RWPE1 (cell line): Measurements from ENCODE around the gene HOXB3.

Experiments
- CTCF ChIA-PET: fragments of 350-600 bp; sonication (Branson Sonifier 250); formaldehyde crosslinking; extraction: SDS; loops from one replicate; lab custom pipeline; 2021; lab: Yijun Ruan, JAX
- POLR2A ChIA-PET: fragments of 400-600 bp; formaldehyde crosslinking; extraction: SDS; loops from one replicate; lab custom pipeline; 2020; ENCODE audit warnings: antibody characterized with exemption; ENCODE audit not compliant: low non-redundant PET; lab: Yijun Ruan, JAX
- DNase-seq: peaks from one replicate; pipeline ENCODE4 v3.0.0; 2012; ENCODE audit warnings: low spot score
- H3K27ac ChIP-seq: fragments of 450-650 bp; 2 replicates; pipeline ENCODE4 v1.5.1; 2017
- TF ChIP-seq, protein P1 (sequence below): fragments of 450-650 bp; conservative IDR thresholded peaks from 2 replicates; pipeline ENCODE4 v1.5.1; 2017; ENCODE audit warnings: low read depth, mild to moderate bottlenecking

The HOXB3 gene

DNA sequence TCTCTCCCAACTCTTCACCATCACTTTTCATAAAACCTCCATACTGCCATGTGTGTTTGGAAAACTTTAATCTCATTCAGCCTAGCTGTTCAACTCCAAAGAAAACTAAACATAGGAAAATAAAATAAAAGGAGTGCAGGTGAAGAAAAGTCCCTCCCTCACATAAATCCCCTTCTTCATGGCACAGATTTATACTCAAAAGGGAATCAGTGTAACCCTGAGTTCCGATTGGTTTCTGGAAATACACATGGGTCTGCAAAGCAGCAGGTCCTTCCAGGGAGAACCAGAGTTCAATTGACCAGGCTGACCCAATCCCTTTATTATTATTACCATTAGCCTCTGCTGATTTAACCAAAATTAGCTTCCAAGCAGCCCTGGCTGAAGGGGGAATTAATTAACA is 36.2 kb downstream of the HOXB3 start:
- ChIA-PET POLR2A (no interaction called here), CTCF (interaction anchor here (0.6 kb wide), 1 partner anchor 202 kb away, joined by 3 read pairs; no protein-coding TSS in a partner anchor)
- no peak overlapping the region for H3K27ac ChIP-seq
- no peak for DNase-seq
- TF ChIP-seq, protein P1, sequence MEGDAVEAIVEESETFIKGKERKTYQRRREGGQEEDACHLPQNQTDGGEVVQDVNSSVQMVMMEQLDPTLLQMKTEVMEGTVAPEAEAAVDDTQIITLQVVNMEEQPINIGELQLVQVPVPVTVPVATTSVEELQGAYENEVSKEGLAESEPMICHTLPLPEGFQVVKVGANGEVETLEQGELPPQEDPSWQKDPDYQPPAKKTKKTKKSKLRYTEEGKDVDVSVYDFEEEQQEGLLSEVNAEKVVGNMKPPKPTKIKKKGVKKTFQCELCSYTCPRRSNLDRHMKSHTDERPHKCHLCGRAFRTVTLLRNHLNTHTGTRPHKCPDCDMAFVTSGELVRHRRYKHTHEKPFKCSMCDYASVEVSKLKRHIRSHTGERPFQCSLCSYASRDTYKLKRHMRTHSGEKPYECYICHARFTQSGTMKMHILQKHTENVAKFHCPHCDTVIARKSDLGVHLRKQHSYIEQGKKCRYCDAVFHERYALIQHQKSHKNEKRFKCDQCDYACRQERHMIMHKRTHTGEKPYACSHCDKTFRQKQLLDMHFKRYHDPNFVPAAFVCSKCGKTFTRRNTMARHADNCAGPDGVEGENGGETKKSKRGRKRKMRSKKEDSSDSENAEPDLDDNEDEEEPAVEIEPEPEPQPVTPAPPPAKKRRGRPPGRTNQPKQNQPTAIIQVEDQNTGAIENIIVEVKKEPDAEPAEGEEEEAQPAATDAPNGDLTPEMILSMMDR, result no peak

DNA sequence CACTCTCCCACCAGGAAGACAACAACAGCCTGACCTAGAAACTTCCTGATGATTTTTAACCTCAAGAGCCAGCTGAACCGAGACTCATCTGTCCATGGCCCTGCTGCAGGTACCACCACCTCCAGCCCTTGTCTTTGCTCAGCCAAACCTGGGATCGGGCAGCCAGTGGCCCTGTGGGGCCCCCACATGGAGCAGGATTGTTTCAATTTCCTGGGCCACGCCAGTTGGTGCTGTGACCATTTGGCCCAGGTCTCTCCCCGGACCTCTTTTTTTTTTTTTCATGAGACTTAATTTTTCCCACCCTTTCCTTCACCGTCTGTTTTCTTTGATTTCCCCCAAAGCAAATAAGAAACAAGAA is 36.9 kb downstream of the HOXB3 start:
- ChIA-PET CTCF (interaction anchor here (0.6 kb wide), 2 partner anchors 27 to 201 kb away, joined by 3 read pairs; no protein-coding TSS in a partner anchor), POLR2A (no interaction called here)
- TF ChIP-seq, protein P1, result no peak
- DNase-seq, result no peak
- H3K27ac ChIP-seq, result no peak overlapping the region

DNA sequence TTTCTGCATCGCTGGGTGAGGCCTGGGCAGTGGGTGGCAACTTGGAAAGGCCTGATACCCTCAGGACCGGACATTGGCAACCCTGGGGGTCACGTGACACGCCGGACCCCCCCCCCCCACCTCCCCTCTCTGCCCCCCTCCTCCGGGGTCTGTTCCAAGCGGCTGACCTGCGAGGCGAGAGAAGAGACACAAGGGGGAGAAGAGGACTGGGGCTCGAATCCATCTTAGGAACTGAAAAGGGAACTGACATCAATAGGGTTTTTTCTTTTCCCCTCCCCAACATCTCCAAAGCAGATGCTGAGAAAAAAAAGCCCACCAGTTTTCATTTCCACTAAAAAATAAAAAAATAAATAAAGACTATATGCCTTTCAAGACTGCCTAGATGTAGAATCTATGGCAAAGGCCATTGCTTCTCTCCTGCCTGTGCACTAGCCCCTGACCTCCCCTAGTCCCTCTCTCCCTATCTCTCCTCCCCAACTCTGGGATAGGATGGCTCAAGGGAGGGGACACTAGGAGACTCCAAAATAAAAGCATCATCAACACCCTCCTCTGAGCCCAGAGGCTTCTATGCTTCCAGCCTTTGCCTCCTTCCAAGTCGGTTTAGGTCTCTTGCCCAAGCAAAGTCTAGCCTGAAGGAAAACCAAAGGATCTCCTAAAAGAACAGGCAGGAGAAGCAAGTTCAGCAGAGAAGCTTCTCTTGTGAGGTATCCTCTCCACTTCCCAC is 37.4 kb downstream of the HOXB3 start:
- TF ChIP-seq, protein P1, result no peak
- H3K27ac ChIP-seq, result no peak overlapping the region
- DNase-seq, result no peak
- ChIA-PET POLR2A (no interaction called here), CTCF (interaction anchor here (0.6 kb wide), 1 partner anchor 26 kb away, joined by 3 read pairs; no protein-coding TSS in a partner anchor)

DNA sequence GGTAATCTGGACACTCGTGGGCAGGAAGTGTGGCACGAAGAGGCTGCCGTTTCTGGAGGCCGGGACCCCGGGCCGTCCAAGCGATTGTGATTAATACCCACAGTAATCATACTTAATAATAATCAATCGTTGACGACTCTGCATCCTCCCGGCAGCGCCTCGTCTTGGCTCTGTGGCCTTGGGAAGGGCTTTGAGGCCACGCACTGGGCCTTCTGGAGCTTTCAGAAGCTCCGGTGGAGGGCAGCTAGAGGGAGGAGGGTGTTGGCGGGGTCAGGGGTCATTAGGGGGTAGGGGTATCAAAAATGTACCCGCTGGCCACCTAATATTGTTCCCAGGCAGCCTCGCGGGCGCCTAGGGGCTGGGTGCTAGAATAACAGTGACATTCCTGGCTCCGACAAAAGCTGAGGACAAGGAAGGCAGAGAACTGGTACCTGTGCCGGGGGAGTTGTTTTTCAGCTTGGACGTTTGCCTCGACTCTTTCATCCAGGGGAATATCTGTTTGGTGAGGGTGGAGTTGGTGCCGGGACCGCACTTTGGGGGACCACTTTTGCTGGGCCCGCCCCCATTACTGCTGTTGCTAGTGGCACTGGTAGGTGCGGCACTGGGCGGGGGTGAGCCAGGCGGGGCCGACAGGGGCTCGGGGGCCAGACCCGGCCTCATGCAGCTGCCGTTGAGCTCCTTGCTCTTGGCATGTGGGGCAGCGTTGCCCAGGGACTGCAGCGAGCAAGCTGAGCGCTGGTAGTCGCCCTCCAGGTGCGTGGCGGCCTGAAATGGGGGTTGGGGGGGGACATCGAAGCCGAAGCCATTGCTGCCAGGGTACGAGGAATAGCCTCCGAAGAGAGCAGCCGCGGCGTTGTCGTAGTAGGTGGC is 38.2 kb downstream of the HOXB3 start:
- TF ChIP-seq, protein P1, result no peak
- POLR2A ChIA-PET, result no interaction called here
- CTCF ChIA-PET, result interaction anchor here (0.6 kb wide), 1 partner anchor 209 kb away, joined by 3 read pairs; no protein-coding TSS in a partner anchor
- no peak for DNase-seq
- no peak overlapping the region for H3K27ac ChIP-seq

DNA sequence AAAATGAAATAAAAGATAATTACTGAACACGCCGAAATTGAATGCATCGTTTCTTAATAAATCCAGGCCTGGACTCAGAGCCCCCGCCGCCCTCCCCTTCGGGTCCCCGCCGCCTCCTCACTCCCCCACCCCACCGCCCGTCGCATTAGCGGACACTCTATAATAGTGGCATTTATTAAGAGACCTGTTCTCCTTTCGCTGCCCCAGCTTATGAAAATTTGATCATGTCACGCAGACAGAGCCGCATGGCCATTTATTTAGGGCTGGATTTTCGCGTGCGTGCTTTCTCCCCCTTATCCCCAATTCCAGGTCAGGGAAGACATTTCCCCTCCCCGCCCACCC is 38.9 kb downstream of the HOXB3 start:
- no peak overlapping the region for H3K27ac ChIP-seq
- ChIA-PET CTCF (interaction anchor here (0.6 kb wide), 1 partner anchor 208 kb away, joined by 3 read pairs; no protein-coding TSS in a partner anchor), POLR2A (no interaction called here)
- DNase-seq, result no peak
- TF ChIP-seq, protein P1, result no peak

DNA sequence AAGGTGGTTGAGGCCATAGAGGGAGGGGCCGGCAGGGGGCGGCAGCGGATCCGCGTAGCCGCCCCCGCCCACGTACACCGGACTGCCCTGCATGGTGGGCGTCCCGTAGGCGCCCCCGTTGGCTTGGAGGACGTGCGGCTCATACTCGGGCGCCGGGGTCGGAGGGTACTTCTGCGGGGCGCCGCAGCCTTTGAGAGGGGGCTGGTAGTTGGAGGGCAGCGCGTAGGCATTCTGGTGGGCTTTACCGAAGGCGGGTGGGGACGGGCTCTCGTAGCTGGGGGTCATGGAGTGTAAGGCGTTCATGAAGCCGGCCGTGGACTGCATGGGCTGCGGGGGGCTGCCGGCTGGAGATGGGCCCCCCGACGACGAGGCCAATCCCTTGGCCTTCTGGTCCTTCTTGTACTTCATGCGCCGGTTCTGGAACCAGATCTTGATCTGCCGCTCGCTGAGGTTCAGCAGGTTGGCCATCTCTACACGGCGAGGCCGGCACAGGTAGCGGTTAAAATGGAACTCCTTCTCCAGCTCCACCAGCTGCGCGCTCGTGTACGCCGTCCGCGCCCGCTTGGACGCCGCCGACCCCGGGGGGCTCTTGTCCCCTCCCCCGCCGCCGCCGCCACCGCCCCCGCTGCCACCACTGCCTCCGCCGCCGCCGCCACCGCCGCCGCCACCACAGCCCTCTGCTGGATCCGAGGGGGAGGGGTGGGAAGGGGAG is 39.4 kb downstream of the HOXB3 start:
- TF ChIP-seq, protein P1, result no peak
- POLR2A ChIA-PET, result no interaction called here

More for the DNA sequence above, 39.4 kb downstream of the HOXB3 start:
- CTCF ChIA-PET, result no interaction called here
- H3K27ac ChIP-seq, result no peak overlapping the region
- DNase-seq, result no peak
